C4-2B (cell line): Measurements from ENCODE around the gene RPTOR.

Experiments used
- CTCF ChIP-seq: fragments of 450-650 bp; conservative IDR thresholded peaks from 2 replicates; pipeline ENCODE4 v1.5.1; 2017; ENCODE audit warnings: mild to moderate bottlenecking
- ZFX ChIP-seq: fragments of 450-650 bp; IDR thresholded peaks from 2 replicates; pipeline ENCODE4 v1.6.1; 2017

- TF ChIP-seq CTCF (no peak), ZFX (no peak)
Observed at GRCh38 chr17:80625627-80626026, 81.0 kb downstream of the RPTOR start.
